Amygdala (tissue), 56 donors: ENCODE measurements around the gene ADAMTS5.
A peak's percentile ranks its signal among the peaks of the same experiment; 100 is the strongest.

ENCODE experiments used
- DNase-seq, 56 donors: peaks; one replicate each; lab custom pipeline; 2025; lab: John Stamatoyannopoulos, UW

ADAMTS5 gene

GRCh38 chr21:26909972-26910371, 56.9 kb downstream of the ADAMTS5 start:
- no peak for DNase-seq

- no peak for DNase-seq
Measured at GRCh38 chr21:26900980-26901379, 65.9 kb downstream of the ADAMTS5 start.

GRCh38 chr21:26892151-26892550, 74.7 kb downstream of the ADAMTS5 start:
- no peak for DNase-seq

- no peak for DNase-seq
Measured at GRCh38 chr21:26888931-26889330, 78.0 kb downstream of the ADAMTS5 start.

- DNase-seq: no peak
Measured at GRCh38 chr21:26888256-26888655, 78.6 kb downstream of the ADAMTS5 start.

- DNase-seq: no peak
Measured at GRCh38 chr21:26887251-26887650, 79.6 kb downstream of the ADAMTS5 start.

- DNase-seq: no peak
Measured at GRCh38 chr21:26884436-26884835, 82.5 kb downstream of the ADAMTS5 start.

GRCh38 chr21:26883768-26884167, 83.1 kb downstream of the ADAMTS5 start:
- no peak for DNase-seq

- DNase-seq: peak in 1 of 56 donors; percentile 7
Measured at GRCh38 chr21:26881504-26882228, 85.2 kb downstream of the ADAMTS5 start.

- DNase-seq: no peak
Measured at GRCh38 chr21:26877018-26877417, 89.9 kb downstream of the ADAMTS5 start.

GRCh38 chr21:26874347-26874746, 92.5 kb downstream of the ADAMTS5 start:
- no peak for DNase-seq
